Measurements from ENCODE around the gene MRPS12. TPM values are rescaled to one million over a fixed set of nuclear protein-coding genes. Genes with fewer than 3 reads are reported as not detected.

MRPS12 gene
- total and polyA plus RNA-seq, 11 donors, result 45.7 to 115 (median 54.4) TPM

- DNase-seq (no peak), ATAC-seq (no peak)
- Histone ChIP-seq H3K4me1 (no peaks in the 10 kb centered on the region), H3K27me3 (peaks cover 0 to 16% (median 0%) of the 10 kb centered on the region in 9 donors), H3K36me3 (peaks cover 0 to 42% (median 30%) of the 10 kb centered on the region in 9 donors), H3K9me3 (no peaks in the 10 kb centered on the region), H3K4me3 (no peak overlapping the region), H3K27ac (no peak overlapping the region)
- intact Hi-C loops (cut with DNase I), result no loop called here
- WGBS, 4 donors, result 96 to 97% (median 96%) methylated on average over 12 of the region's 12 CpGs
- TF ChIP-seq POLR2A (IDR thresholded peaks at IDR 0.05) (no peak), CTCF (IDR thresholded peaks at IDR 0.05) (no peak)
Measured at GRCh38 chr19:38907670-38908069, 23.1 kb upstream of the MRPS12 start.

- ATAC-seq (no peak), DNase-seq (no peak)
- peaks cover 0 to 16% (median 0%) of the 10 kb centered on the region in 9 donors for H3K27me3 ChIP-seq
- H3K36me3 ChIP-seq, result peaks cover 0 to 42% (median 30%) of the 10 kb centered on the region in 9 donors
- intact Hi-C loops (cut with DNase I), result no loop called here
- no peak for TF ChIP-seq CTCF (IDR thresholded peaks at IDR 0.05)
- no peak for TF ChIP-seq POLR2A (IDR thresholded peaks at IDR 0.05)
- H3K4me1 ChIP-seq, result no peaks in the 10 kb centered on the region
- no peak overlapping the region for H3K27ac ChIP-seq
- WGBS, 4 donors, result 81 to 85% (median 83%) methylated on average over 7 to 10 of the region's 10 CpGs
- H3K9me3 ChIP-seq, result no peaks in the 10 kb centered on the region
- no peak overlapping the region for H3K4me3 ChIP-seq
Measured at GRCh38 chr19:38908911-38909310, 21.8 kb upstream of the MRPS12 start.

- Histone ChIP-seq H3K4me3 (no peak overlapping the region), H3K27ac (no peak overlapping the region), H3K4me1 (no peaks in the 10 kb centered on the region), H3K27me3 (peaks cover 0 to 16% (median 0%) of the 10 kb centered on the region in 9 donors), H3K36me3 (peaks cover 0 to 30% (median 21%) of the 10 kb centered on the region in 9 donors), H3K9me3 (no peaks in the 10 kb centered on the region)
- TF ChIP-seq CTCF (IDR thresholded peaks at IDR 0.05), result no peak
- no peak for TF ChIP-seq POLR2A (IDR thresholded peaks at IDR 0.05)
- 94 to 97% (median 96%) methylated on average over 12 of the region's 12 CpGs for WGBS, 4 donors
- ATAC-seq, result no peak
- DNase-seq, result no peak
- intact Hi-C loops (cut with DNase I), result no loop called here
Measured at GRCh38 chr19:38910488-38910887, 20.3 kb upstream of the MRPS12 start.

- H3K27ac ChIP-seq, result no peak overlapping the region
- ATAC-seq (no peak), DNase-seq (no peak)
- H3K9me3 ChIP-seq, result no peaks in the 10 kb centered on the region
- H3K4me3 ChIP-seq, result no peak overlapping the region
- H3K4me1 ChIP-seq, result no peaks in the 10 kb centered on the region
- H3K27me3 ChIP-seq, result peaks cover 0 to 16% (median 0%) of the 10 kb centered on the region in 9 donors
- TF ChIP-seq POLR2A (IDR thresholded peaks at IDR 0.05) (no peak), CTCF (IDR thresholded peaks at IDR 0.05) (no peak)
- intact Hi-C loops (cut with DNase I), result no loop called here
- H3K36me3 ChIP-seq, result peaks cover 0 to 23% (median 14%) of the 10 kb centered on the region in 9 donors
- 49 to 57% (median 55%) methylated on average over 13 to 16 of the region's 16 CpGs for WGBS, 4 donors
Measured at GRCh38 chr19:38911388-38912001, 19.2 kb upstream of the MRPS12 start.
